Liver (tissue), 9 donors: ENCODE data around the gene SNCAIP. TPM values are rescaled to one million over a fixed set of nuclear protein-coding genes. Genes with fewer than 3 reads are reported as not detected.

Experiments
- DNase-seq: peaks from one replicate; pipeline ENCODE4 v3.0.0-alpha.2; 2017; ENCODE audit warnings: low spot score
- H3K27ac ChIP-seq, 2 donors: one replicate each; pipeline ENCODE4 v1.7.0; 2013; ENCODE audit warnings: inconsistent platforms in 2 of 2, low read length in 2 of 2, control low read depth in 1 of 2, low read depth in 1 of 2, mild to moderate bottlenecking in 1 of 2
- H3K27me3 ChIP-seq, 4 donors: one replicate each; pipeline versions ENCODE4 v1.6.1 to v1.7.0; 2013; ENCODE audit warnings: low read length in 3 of 4, inconsistent platforms in 1 of 4, mild to moderate bottlenecking in 1 of 4, moderate library complexity in 1 of 4; ENCODE audit not compliant: control insufficient read depth in 4 of 4, insufficient read depth in 4 of 4
- H3K36me3 ChIP-seq, 4 donors: one replicate each; pipeline versions ENCODE4 v1.6.1 to v1.7.0; 2013; ENCODE audit warnings: low read length in 3 of 4, mild to moderate bottlenecking in 3 of 4, low read depth in 1 of 4, moderate library complexity in 1 of 4; ENCODE audit not compliant: control insufficient read depth in 4 of 4, insufficient read depth in 3 of 4
- H3K4me1 ChIP-seq, 4 donors: one replicate each; pipeline versions ENCODE4 v1.6.1 to v1.7.0; 2013; ENCODE audit warnings: low read length in 3 of 4, mild to moderate bottlenecking in 3 of 4, moderate library complexity in 1 of 4; ENCODE audit not compliant: control insufficient read depth in 4 of 4, insufficient read depth in 4 of 4
- H3K4me3 ChIP-seq, 3 donors: one replicate each; pipeline versions ENCODE4 v1.6.1 to v1.7.0; 2013; ENCODE audit warnings: low read length in 3 of 3, control low read depth in 1 of 3, low read depth in 1 of 3, mild to moderate bottlenecking in 1 of 3
- H3K9ac ChIP-seq, 2 donors: one replicate each; pipeline ENCODE4 v1.7.0; 2013; ENCODE audit warnings: low read length in 2 of 2, mild to moderate bottlenecking in 2 of 2, moderate library complexity in 2 of 2, control low read depth in 1 of 2, low read depth in 1 of 2
- H3K9me3 ChIP-seq, 4 donors: one replicate each; pipeline versions ENCODE4 v1.6.1 to v1.7.0; 2013; ENCODE audit warnings: low read length in 3 of 4; ENCODE audit not compliant: control insufficient read depth in 4 of 4
- EGR1 ChIP-seq, 2 donors: IDR thresholded peaks; 2 replicates each; pipeline ENCODE4 v1.6.1; 2016 to 2018; ENCODE audit warnings: antibody characterized with exemption in 2 of 2, low read depth in 2 of 2
- FOXA1 ChIP-seq: IDR thresholded peaks from 2 replicates; pipeline ENCODE4 v1.6.1; 2016; ENCODE audit warnings: antibody characterized with exemption
- FOXA2 ChIP-seq: IDR thresholded peaks from 2 replicates; pipeline ENCODE4 v1.6.1; 2016; ENCODE audit warnings: antibody characterized with exemption
- GABPA ChIP-seq, 2 donors: IDR thresholded peaks in 1 of 2; conservative IDR thresholded peaks in 1 of 2; 2 replicates each; pipeline ENCODE4 v1.6.1; 2016; ENCODE audit warnings: antibody characterized with exemption in 2 of 2, mild to moderate bottlenecking in 1 of 2, moderate library complexity in 1 of 2
- HNF4A ChIP-seq, 2 donors: conservative IDR thresholded peaks; 2 replicates each; pipeline ENCODE4 v1.6.1; 2016; ENCODE audit warnings: antibody characterized with exemption in 2 of 2, mild to moderate bottlenecking in 2 of 2
- HNF4G ChIP-seq: IDR thresholded peaks from 2 replicates; pipeline ENCODE4 v1.6.1; 2016; ENCODE audit warnings: antibody characterized with exemption
- JUND ChIP-seq, 2 donors: IDR thresholded peaks; 2 replicates each; pipeline ENCODE4 v1.6.1; 2016; ENCODE audit warnings: antibody characterized with exemption in 2 of 2
- NR2F2 ChIP-seq: IDR thresholded peaks from 2 replicates; pipeline ENCODE4 v1.6.1; 2016; ENCODE audit warnings: antibody characterized with exemption
- RAD21 ChIP-seq, 2 donors: IDR thresholded peaks; 2 replicates each; pipeline ENCODE4 v1.6.1; 2016; ENCODE audit warnings: antibody characterized with exemption in 2 of 2, mild to moderate bottlenecking in 2 of 2
- RXRA ChIP-seq, 2 donors: IDR thresholded peaks; 2 replicates each; pipeline ENCODE4 v1.6.1; 2017 to 2018; ENCODE audit warnings: antibody characterized with exemption in 2 of 2, mild to moderate bottlenecking in 1 of 2
- SP1 ChIP-seq: IDR thresholded peaks from 2 replicates; pipeline ENCODE4 v1.6.1; 2018; ENCODE audit warnings: antibody characterized with exemption, mild to moderate bottlenecking
- TAF1 ChIP-seq: conservative IDR thresholded peaks from 2 replicates; pipeline ENCODE4 v1.6.1; 2016; ENCODE audit warnings: antibody characterized with exemption, mild to moderate bottlenecking
- YY1 ChIP-seq: IDR thresholded peaks from 2 replicates; pipeline ENCODE4 v1.6.1; 2016; ENCODE audit warnings: antibody characterized with exemption, mild to moderate bottlenecking
- WGBS: extraction: QIAGEN DNeasy Blood & Tissue Kit; methylation state at CpG from one replicate; pipeline ENCODE4 v1.1.7; 2013; 5-methylcytosine and 5-hydroxymethylcytosine counted together
- polyA plus RNA-seq, 2 donors: library from polyadenylated mRNA; stranded (reverse) in 1 of 2; unstranded in 1 of 2; fragments of 200-250 nt in 1 of 2; fragments of >200 nt in 1 of 2; fragmentation: Nextera tagmentation in 1 of 2; extraction: Ambion mirVana in 1 of 2; gene quantifications; one replicate each; pipeline versions ENCODE4 v1.2.1 to v1.2.3, GENCODE V29; 2013 to 2015
- total RNA-seq, 2 donors: library from RNA; depleted of rRNA; stranded (reverse); fragments of >200 nt; gene quantifications; one replicate each; pipeline ENCODE4 v1.2.3, GENCODE V29; 2014
- TF ChIP-seq, protein P1 (sequence below): IDR thresholded peaks from 2 replicates; pipeline ENCODE4 v1.6.1; 2016; ENCODE audit warnings: antibody characterized with exemption, mild to moderate bottlenecking
- TF ChIP-seq, protein P2 (sequence below): IDR thresholded peaks from 2 replicates; pipeline ENCODE4 v1.6.1; 2016; ENCODE audit warnings: antibody characterized with exemption
- TF ChIP-seq, protein P3 (sequence below): IDR thresholded peaks from 2 replicates; pipeline ENCODE4 v1.6.1; 2016; ENCODE audit warnings: antibody characterized with exemption
- TF ChIP-seq, protein P4 (sequence below): IDR thresholded peaks from 2 replicates; pipeline ENCODE4 v1.6.1; 2016; ENCODE audit warnings: antibody characterized with exemption
- TF ChIP-seq, protein P5 (sequence below): fragments of 150-350 bp; IDR thresholded peaks from 2 replicates; pipeline ENCODE4 v1.5.1; 2017; ENCODE audit warnings: improper control_type of control experiment, low read depth, low read length; ENCODE audit not compliant: missing input control
- donor health status: healthy.
- donor health status: healthy.
- donor health status: healthy.
- donor health status: healthy.
- donor health status: healthy.

Gene SNCAIP
- total and polyA plus RNA-seq, 4 donors: 0.17 to 2.1 (median 0.74) TPM

DNA sequence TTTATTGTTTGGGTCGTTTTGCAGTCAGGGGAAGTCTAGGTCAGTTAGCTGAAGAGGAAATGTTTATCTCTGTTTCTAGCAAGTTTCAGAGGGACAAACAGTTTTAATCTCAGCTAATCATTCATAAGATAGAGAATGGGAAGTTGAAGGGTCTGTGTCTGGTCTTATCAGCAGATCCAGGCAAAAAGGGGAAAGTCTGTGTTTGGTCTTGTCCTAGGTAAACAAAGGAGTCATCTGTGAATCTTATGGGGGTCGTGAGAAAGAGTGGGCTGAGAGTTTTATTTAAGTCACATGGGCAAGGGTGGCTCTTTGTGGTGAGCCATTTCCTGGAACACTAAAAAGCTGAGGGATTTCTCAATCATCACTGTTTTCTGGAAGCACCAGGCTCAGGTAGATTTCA lies 5.6 kb upstream of the SNCAIP start:
- TF ChIP-seq, protein P1, sequence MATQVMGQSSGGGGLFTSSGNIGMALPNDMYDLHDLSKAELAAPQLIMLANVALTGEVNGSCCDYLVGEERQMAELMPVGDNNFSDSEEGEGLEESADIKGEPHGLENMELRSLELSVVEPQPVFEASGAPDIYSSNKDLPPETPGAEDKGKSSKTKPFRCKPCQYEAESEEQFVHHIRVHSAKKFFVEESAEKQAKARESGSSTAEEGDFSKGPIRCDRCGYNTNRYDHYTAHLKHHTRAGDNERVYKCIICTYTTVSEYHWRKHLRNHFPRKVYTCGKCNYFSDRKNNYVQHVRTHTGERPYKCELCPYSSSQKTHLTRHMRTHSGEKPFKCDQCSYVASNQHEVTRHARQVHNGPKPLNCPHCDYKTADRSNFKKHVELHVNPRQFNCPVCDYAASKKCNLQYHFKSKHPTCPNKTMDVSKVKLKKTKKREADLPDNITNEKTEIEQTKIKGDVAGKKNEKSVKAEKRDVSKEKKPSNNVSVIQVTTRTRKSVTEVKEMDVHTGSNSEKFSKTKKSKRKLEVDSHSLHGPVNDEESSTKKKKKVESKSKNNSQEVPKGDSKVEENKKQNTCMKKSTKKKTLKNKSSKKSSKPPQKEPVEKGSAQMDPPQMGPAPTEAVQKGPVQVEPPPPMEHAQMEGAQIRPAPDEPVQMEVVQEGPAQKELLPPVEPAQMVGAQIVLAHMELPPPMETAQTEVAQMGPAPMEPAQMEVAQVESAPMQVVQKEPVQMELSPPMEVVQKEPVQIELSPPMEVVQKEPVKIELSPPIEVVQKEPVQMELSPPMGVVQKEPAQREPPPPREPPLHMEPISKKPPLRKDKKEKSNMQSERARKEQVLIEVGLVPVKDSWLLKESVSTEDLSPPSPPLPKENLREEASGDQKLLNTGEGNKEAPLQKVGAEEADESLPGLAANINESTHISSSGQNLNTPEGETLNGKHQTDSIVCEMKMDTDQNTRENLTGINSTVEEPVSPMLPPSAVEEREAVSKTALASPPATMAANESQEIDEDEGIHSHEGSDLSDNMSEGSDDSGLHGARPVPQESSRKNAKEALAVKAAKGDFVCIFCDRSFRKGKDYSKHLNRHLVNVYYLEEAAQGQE: no peak
- TF ChIP-seq, protein P2, sequence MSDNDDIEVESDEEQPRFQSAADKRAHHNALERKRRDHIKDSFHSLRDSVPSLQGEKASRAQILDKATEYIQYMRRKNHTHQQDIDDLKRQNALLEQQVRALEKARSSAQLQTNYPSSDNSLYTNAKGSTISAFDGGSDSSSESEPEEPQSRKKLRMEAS: no peak
- TF ChIP-seq EGR1 (IDR thresholded peaks at IDR 0.05; ENCODE audit: low read depth in 2 of 2): no peak
- no peak for TF ChIP-seq HNF4G
- TF ChIP-seq YY1: no peak
- TF ChIP-seq NR2F2: no peak
- no peak for TF ChIP-seq FOXA1
- no peak for TF ChIP-seq TAF1
- no peak for TF ChIP-seq GABPA (IDR thresholded peaks at IDR 0.05 in 1 of 2, conservative IDR thresholded peaks at IDR 0.05 in 1 of 2)
- TF ChIP-seq HNF4A (conservative IDR thresholded peaks at IDR 0.05): no peak
- TF ChIP-seq RXRA (IDR thresholded peaks at IDR 0.05): no peak
- TF ChIP-seq JUND (IDR thresholded peaks at IDR 0.05): no peak
- TF ChIP-seq, protein P3, sequence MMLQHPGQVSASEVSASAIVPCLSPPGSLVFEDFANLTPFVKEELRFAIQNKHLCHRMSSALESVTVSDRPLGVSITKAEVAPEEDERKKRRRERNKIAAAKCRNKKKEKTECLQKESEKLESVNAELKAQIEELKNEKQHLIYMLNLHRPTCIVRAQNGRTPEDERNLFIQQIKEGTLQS: no peak
- no peaks in the 10 kb centered on the region for H3K9me3 ChIP-seq
- H3K4me3 ChIP-seq: no peak overlapping the region
- H3K27me3 ChIP-seq: peaks cover 0 to 10% (median 0%) of the 10 kb centered on the region in 4 donors
- H3K4me1 ChIP-seq: peaks cover 0 to under 1% (median 0%) of the 10 kb centered on the region in 4 donors
- no peaks in the 10 kb centered on the region for H3K36me3 ChIP-seq
- DNase-seq: no peak
- 5% methylated on average over 2 of the region's 2 CpGs for WGBS
- H3K27ac ChIP-seq: no peak overlapping the region
- no peak overlapping the region for H3K9ac ChIP-seq

DNA sequence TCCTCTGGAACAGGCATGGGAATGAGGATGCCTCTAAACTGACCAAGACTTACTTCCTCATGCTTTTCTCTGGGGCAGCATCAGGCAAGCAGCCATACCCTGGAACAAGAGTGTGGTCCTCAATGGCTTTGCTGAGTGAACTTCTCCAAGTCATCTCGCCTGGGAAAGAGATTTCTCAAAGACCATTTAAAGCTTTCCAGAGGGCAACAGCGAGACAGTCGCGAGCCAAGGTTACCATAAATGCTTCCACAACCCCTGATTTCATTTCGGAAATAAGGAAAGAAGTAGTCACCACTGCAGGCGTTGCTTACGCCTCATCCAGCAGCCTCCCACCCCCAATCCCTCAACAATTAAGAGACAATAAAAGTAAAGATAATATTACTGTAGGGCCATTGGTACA lies 1.1 kb upstream of the SNCAIP start:
- WGBS: 58% methylated on average over 7 of the region's 7 CpGs
- H3K27me3 ChIP-seq: peaks cover 0 to 10% (median 3%) of the 10 kb centered on the region in 4 donors
- H3K4me3 ChIP-seq: no peak overlapping the region

More for the DNA sequence above, 1.1 kb upstream of the SNCAIP start:
- Histone ChIP-seq H3K36me3 (no peaks in the 10 kb centered on the region), H3K4me1 (peaks cover 3 to 16% (median 13%) of the 10 kb centered on the region in 4 donors), H3K9me3 (no peaks in the 10 kb centered on the region), H3K9ac (no peak overlapping the region), H3K27ac (no peak overlapping the region)
- DNase-seq: no peak
- no peak for TF ChIP-seq GABPA (IDR thresholded peaks at IDR 0.05 in 1 of 2, conservative IDR thresholded peaks at IDR 0.05 in 1 of 2)
- no peak for TF ChIP-seq RAD21 (IDR thresholded peaks at IDR 0.05)
- TF ChIP-seq, protein P4, sequence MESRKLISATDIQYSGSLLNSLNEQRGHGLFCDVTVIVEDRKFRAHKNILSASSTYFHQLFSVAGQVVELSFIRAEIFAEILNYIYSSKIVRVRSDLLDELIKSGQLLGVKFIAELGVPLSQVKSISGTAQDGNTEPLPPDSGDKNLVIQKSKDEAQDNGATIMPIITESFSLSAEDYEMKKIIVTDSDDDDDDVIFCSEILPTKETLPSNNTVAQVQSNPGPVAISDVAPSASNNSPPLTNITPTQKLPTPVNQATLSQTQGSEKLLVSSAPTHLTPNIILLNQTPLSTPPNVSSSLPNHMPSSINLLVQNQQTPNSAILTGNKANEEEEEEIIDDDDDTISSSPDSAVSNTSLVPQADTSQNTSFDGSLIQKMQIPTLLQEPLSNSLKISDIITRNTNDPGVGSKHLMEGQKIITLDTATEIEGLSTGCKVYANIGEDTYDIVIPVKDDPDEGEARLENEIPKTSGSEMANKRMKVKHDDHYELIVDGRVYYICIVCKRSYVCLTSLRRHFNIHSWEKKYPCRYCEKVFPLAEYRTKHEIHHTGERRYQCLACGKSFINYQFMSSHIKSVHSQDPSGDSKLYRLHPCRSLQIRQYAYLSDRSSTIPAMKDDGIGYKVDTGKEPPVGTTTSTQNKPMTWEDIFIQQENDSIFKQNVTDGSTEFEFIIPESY: no peak
- TF ChIP-seq NR2F2: no peak
- TF ChIP-seq, protein P5, sequence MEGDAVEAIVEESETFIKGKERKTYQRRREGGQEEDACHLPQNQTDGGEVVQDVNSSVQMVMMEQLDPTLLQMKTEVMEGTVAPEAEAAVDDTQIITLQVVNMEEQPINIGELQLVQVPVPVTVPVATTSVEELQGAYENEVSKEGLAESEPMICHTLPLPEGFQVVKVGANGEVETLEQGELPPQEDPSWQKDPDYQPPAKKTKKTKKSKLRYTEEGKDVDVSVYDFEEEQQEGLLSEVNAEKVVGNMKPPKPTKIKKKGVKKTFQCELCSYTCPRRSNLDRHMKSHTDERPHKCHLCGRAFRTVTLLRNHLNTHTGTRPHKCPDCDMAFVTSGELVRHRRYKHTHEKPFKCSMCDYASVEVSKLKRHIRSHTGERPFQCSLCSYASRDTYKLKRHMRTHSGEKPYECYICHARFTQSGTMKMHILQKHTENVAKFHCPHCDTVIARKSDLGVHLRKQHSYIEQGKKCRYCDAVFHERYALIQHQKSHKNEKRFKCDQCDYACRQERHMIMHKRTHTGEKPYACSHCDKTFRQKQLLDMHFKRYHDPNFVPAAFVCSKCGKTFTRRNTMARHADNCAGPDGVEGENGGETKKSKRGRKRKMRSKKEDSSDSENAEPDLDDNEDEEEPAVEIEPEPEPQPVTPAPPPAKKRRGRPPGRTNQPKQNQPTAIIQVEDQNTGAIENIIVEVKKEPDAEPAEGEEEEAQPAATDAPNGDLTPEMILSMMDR: no peak
- TF ChIP-seq HNF4A (conservative IDR thresholded peaks at IDR 0.05): no peak
- no peak for TF ChIP-seq RXRA (IDR thresholded peaks at IDR 0.05)
- TF ChIP-seq HNF4G: no peak
- TF ChIP-seq FOXA2: no peak
- TF ChIP-seq YY1: no peak
- no peak for TF ChIP-seq TAF1
- no peak for TF ChIP-seq FOXA1
- TF ChIP-seq, protein P1: no peak
- no peak for TF ChIP-seq EGR1 (IDR thresholded peaks at IDR 0.05; ENCODE audit: low read depth in 2 of 2)
- TF ChIP-seq, protein P3: no peak
- no peak for TF ChIP-seq JUND (IDR thresholded peaks at IDR 0.05)
- no peak for TF ChIP-seq SP1
- TF ChIP-seq, protein P2: no peak
